HG03520 (cell line): ENCODE measurements around the gene PPP2R1A.
"Not testable (repeated sequence)": the region's sequence is repeated elsewhere in the genome, so short reads cannot be mapped to it uniquely, and the experiment has no call there.

Experiments used
- ATAC-seq: cut with Tn5 transposase; IDR thresholded peaks from one replicate; pipeline ENCODE4 v1.9.1; 2021; ENCODE audit warnings: mild to moderate bottlenecking, moderate library complexity; ENCODE audit not compliant: unreplicated experiment

PPP2R1A gene

GRCh38 chr19:52200044-52200443 is 10.2 kb downstream of the PPP2R1A start:
- no peak for ATAC-seq

GRCh38 chr19:52200755-52201391 is 11.0 kb downstream of the PPP2R1A start:
- ATAC-seq = not testable (repeated sequence)

DNA sequence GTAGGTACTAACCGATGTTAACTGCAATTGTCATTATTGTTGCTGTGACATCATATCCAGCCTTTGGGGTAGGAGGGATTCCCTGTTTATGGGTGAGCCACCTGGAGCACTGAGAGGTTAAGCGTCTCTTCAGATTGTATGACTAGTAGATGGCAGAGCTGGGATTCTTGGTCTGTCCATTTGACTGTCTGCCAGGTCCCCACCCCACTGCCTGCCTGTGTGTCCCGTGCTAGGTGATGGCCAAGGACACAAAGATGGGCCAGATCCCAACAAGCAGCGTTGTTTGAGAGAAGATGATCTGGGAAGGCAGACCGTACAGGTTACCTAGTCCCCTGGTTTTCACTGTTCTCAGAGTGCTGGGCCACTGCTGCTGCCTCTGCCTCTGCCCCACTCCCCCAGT is 16.6 kb downstream of the PPP2R1A start:
- ATAC-seq = no peak

DNA sequence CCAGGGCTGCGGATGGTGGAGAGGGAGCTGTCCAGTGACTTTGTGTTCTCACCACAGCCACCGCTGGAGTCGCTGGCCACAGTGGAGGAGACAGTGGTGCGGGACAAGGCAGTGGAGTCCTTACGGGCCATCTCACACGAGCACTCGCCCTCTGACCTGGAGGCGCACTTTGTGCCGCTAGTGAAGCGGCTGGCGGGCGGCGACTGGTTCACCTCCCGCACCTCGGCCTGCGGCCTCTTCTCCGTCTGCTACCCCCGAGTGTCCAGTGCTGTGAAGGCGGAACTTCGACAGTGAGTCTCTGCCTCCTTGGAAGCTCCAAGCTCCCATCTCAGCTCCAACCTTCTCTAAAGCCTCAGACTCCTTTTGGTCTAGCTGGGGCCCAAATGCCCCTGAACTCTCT is 21.4 kb downstream of the PPP2R1A start:
- no peak for ATAC-seq

DNA sequence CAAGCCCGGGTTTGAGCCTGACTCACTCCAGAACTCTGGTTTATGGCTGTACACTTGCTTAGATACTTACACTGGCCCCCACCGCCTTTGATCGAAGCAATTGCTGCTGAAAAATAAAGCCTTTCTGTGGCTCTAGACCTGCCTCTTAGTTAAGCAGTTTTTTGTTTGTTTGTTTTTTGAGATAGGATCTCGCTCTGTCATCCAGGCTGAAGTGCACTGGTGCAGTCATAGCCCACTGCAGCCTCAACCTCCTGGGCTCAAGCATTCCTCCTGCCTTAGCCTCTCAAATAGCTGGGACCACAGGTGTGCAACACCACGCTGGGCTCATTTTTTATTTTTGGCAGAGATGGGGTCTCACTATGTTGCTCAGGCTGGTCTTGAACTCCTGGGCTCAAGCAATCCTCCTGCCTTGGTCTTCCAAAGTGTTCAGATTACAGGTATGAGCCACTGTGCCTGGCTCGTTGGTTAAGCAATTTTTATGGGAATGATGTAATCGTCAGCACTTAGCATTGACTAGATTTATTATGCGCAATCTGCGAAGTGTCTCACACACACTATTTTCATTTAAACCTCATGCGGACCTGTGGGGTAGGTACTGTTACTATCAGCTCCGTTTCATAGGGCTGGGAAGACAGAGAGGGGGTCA is 22.2 kb downstream of the PPP2R1A start:
- ATAC-seq = no peak

DNA sequence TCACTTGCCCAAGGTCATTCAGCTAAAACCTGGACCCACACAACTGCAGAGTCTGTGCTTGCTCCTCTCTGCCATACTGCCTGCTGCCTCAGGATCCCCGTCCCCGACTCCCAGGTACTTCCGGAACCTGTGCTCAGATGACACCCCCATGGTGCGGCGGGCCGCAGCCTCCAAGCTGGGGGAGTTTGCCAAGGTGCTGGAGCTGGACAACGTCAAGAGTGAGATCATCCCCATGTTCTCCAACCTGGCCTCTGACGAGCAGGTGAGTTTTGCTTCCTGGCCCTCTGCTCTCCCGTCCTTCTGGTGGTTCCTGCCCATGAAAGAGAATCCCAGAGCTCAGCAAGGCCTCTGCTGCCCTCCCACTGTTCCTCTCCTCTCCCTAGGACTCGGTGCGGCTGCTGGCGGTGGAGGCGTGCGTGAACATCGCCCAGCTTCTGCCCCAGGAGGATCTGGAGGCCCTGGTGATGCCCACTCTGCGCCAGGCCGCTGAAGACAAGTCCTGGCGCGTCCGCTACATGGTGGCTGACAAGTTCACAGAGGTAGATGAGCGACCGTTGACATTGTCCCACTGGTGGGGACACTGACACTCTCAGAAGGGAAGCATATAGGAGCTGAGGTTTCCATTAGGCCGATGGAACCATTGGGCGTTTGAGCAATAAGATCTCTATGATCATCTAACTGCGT is 22.9 kb downstream of the PPP2R1A start:
- no peak for ATAC-seq

- no peak for ATAC-seq
These were observed 24.4 kb downstream of the PPP2R1A start for GRCh38 chr19:52214241-52214640.

DNA sequence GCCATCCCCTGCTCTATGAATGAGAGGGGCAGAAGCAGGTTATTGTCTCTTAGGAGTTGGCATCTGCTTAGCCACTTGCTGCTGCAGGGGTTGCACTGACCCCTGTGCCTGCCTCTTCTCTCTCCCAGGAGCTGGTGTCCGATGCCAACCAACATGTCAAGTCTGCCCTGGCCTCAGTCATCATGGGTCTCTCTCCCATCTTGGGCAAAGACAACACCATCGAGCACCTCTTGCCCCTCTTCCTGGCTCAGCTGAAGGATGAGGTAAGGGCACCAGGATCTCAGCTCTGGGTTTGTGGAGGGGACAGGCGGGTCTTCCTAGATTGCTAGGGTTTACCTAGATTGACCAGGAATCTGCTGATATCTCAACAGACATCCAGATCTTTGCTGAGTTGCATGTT is 26.5 kb downstream of the PPP2R1A start:
- ATAC-seq = no peak

DNA sequence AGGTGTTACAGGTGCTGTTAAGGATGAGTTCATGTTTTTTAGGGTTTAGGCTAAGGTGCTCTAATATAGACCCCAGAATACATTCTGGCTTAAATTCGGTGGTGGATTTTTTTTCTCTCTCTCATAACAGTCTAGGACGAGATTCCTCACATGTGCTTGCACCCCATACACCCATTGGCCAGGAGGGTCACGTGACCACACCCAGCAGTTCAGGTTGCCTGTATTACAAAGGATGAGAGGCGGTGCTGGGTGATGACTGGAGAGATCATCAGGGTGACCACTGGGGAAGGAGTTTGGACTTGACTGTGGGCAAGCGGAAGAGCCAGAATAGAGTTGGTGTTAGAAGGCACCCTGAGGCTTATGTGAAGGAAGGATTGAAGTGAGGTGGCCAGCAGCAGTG is 27.7 kb downstream of the PPP2R1A start:
- ATAC-seq = no peak

GRCh38 chr19:52219611-52220010 is 29.8 kb downstream of the PPP2R1A start:
- no peak for ATAC-seq

- no peak for ATAC-seq
These were observed 31.2 kb downstream of the PPP2R1A start for GRCh38 chr19:52221031-52221430.

DNA sequence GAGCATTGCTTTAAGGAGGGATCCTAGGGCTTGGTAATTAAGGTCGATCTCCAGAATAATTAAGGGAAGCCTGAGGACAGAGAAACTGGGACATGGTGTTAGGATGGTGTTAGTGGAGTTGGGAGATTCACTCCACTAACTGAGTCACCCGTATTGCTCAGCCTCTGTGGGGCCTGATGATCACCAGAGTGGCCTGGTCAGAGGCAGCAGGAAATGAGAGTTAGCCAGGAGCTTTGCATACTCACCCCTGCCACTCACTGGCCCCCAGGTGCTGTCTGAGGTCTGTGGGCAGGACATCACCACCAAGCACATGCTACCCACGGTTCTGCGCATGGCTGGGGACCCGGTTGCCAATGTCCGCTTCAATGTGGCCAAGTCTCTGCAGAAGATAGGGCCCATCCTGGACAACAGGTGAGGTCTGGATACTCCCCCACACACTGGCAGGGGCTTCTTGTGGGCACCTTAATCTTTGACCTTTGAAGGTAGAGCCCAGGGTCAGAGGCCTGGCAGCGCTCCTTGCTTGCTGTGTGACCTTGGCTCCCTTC is 32.1 kb downstream of the PPP2R1A start:
- ATAC-seq = no peak

GRCh38 chr19:52224211-52224610 is 34.4 kb downstream of the PPP2R1A start:
- ATAC-seq = no peak

GRCh38 chr19:52226652-52227051 is 36.8 kb downstream of the PPP2R1A start:
- ATAC-seq = no peak

DNA sequence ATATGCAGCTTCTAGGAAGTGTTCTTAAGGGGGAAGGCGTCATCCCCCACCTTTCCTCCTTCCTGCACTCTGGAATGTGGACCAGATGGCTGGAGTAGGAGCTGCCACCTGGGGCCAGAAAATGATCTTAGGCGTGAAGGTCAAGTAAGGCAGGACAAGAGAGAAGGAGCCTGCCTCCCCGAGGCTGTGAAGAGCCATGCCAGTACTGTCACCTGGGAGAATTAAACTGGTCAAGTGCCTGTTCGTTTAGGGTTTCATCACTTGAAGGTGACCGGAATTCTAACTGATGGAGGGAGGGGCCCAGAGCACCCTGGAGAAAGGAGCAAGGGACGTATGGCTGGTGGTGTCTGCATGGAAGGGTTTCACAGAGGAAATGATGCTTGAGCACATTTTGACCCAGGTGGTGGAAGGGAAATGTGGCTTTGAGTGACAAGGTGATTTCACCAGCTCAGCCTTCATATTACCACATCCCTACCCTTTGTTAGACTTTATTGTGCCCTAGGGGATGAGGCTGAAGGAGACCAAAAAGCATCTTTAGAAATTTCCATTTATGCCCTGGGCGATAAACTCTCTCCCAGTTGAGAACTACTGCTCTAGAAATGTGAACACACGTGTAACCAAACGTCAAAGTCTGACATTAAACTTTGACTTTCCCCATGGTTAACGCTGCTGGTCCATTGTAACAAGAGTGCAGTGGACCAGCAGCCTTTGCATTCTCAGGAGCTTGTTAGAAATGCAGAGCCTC is 37.5 kb downstream of the PPP2R1A start:
- ATAC-seq = no peak

- no peak for ATAC-seq
These were observed 38.1 kb downstream of the PPP2R1A start for GRCh38 chr19:52227980-52228379.

GRCh38 chr19:52229524-52229923 is 39.7 kb downstream of the PPP2R1A start:
- ATAC-seq = no peak

- no peak for ATAC-seq
These were observed 40.8 kb downstream of the PPP2R1A start for GRCh38 chr19:52230685-52231084.

DNA sequence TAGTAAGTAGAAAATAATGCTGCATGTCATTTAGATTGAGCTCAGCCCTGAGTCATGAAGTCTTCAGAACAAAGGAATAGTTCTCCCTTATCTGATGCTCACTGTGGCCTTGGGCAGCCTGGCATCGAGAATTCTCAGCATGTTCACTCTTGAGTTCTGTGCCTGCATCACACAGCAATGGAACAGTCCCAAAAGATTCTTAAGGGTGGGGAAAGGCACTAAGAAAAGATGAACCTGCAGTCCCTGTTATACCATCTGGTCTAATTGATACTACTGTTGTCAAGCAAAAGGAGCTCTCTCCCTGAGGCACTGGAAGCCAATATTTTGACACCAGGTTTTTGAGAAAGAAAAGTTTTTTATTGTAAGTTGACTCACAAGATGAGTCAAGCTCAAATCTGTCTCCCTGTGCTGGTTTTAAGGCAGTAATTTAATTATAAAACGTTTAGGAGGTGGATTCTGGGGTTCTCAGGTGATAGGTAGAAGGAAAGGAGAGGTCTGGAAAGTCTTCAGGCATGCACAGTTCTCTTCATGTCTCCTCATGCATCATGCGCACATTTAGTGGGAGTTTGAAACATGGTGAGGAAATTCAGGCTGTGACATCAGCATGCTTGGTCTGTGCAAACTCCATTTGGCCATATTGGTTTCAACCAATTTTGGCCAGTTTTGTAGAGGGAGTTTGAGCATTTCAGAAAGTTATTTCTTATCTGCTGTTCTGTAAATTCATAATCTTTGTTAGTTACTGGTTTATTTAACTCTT is 41.5 kb downstream of the PPP2R1A start:
- no peak for ATAC-seq

DNA sequence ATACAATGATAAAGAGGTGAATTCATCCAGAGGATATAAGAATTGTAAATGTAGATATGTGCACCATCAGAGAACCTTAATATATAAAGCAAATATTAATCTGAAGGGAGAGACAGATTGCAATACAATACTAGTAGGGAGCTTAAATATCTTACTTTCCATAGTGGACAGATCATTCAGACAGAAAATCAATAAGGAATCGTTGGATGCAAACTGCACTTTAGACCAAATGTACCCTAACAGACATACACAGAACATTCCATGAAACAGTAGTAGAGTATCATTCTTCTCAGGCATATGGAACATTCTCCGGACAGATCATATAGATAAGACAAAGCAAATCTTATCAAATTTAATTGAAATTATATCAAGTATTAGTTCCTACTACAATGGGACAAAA is 44.6 kb downstream of the PPP2R1A start:
- no peak for ATAC-seq

DNA sequence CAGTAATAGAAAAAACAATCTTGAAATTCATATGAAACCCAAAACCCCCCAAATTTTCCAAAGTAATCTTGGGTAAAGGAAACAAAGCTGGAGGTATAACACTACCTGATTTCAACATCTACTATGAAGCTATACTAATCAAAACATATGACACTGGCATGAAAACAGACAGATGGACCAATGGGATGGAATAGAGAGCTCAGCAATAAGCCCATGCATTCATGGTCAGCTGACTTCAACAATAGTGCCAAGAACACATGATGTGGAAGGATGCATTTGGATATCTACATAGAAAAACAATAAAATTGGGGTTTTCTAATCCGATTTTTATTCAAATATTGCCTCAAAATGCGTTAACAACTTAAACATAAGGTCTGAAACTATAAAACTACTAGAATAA is 47.3 kb downstream of the PPP2R1A start:
- no peak for ATAC-seq
